ENCODE results near the gene ITGAV. TPM values are rescaled to one million over a fixed set of nuclear protein-coding genes. Genes with fewer than 3 reads are reported as not detected.
A peak's percentile ranks its signal among the peaks of the same experiment; 100 is the strongest.

Gene ITGAV
- total and polyA plus RNA-seq, 12 donors = 17.2 to 292 (median 223) TPM

- no peaks in the 10 kb centered on the region for H3K27me3 ChIP-seq
- H3K36me3 ChIP-seq = peaks cover 0 to 4% (median 0%) of the 10 kb centered on the region in 9 donors
- H3K9me3 ChIP-seq = no peaks in the 10 kb centered on the region
- no peak for DNase-seq
- intact Hi-C loops (cut with DNase I) = loop anchor here in 5 of 10 donors (5.0 to 10.0 kb wide), 6 partner anchors 43 to 109 kb away; partner anchors contain the start of gene ZC3H15 (in 1 of the 5)
- ATAC-seq = no peak
- peak overlapping the region in 9 of 10 donors; percentile 4 to 98 (median 74) for H3K27ac ChIP-seq
- H3K4me1 ChIP-seq = peaks cover 4 to 79% (median 59%) of the 10 kb centered on the region in 9 donors
- H3K4me3 ChIP-seq = no peak overlapping the region
- no peak for TF ChIP-seq CTCF (IDR thresholded peaks at IDR 0.05)
- WGBS, 2 donors = 45 to 50% methylated on average over 4 of the region's 4 CpGs
Observed at GRCh38 chr2:186594001-186594722, 4.3 kb downstream of the ITGAV start.

- no peak overlapping the region for H3K4me3 ChIP-seq
- ATAC-seq = peak; percentile 44 to 79 (median 64)
- intact Hi-C loops (cut with DNase I) = loop anchor here in 2 of 10 donors (10.0 kb wide), 2 partner anchors 50 to 110 kb away; partner anchors contain the start of gene ZC3H15 (in 1 of the 2)
- peaks cover 0 to 11% (median 0%) of the 10 kb centered on the region in 9 donors for H3K36me3 ChIP-seq
- TF ChIP-seq CTCF (IDR thresholded peaks at IDR 0.05) = no peak
- peaks cover 4 to 86% (median 62%) of the 10 kb centered on the region in 9 donors for H3K4me1 ChIP-seq
- DNase-seq = peak in 1 of 2 donors; percentile 70
- no peaks in the 10 kb centered on the region for H3K27me3 ChIP-seq
- peak overlapping the region in 9 of 10 donors; percentile 26 to 98 (median 74) for H3K27ac ChIP-seq
- H3K9me3 ChIP-seq = no peaks in the 10 kb centered on the region
- 23 to 35% methylated on average over 2 of the region's 2 CpGs for WGBS, 2 donors
Observed at GRCh38 chr2:186595219-186595618, 5.4 kb downstream of the ITGAV start.

GRCh38 chr2:186599186-186599778, 9.4 kb downstream of the ITGAV start:
- intact Hi-C loops (cut with DNase I) = loop anchor here in 2 of 10 donors (10.0 kb wide), 2 partner anchors 46 to 114 kb away; partner anchors contain the start of gene ZC3H15 (in 1 of the 2)

More at GRCh38 chr2:186599186-186599778, 9.4 kb downstream of the ITGAV start:
- Histone ChIP-seq H3K4me3 (no peak overlapping the region), H3K27me3 (no peaks in the 10 kb centered on the region), H3K9me3 (no peaks in the 10 kb centered on the region), H3K27ac (peak overlapping the region in 4 of 10 donors; percentile 2 to 35 (median 12)), H3K36me3 (peaks cover 0 to 33% (median 0%) of the 10 kb centered on the region in 9 donors), H3K4me1 (peaks cover 2 to 76% (median 45%) of the 10 kb centered on the region in 9 donors)
- 68 to 71% methylated on average over 3 of the region's 3 CpGs for WGBS, 2 donors
- ATAC-seq (peak in 1 of 8 donors; percentile 28), DNase-seq (no peak)
- no peak for TF ChIP-seq CTCF (IDR thresholded peaks at IDR 0.05)

Data from heart right ventricle (tissue), 16 donors.